Smooth muscle cell (in vitro differentiated cells): ENCODE results near the gene NCAM2. TPM values are rescaled to one million over a fixed set of nuclear protein-coding genes. Genes with fewer than 3 reads are reported as not detected.

ENCODE experiments used
- DNase-seq: peaks from one replicate; lab custom pipeline; 2025; ENCODE audit not compliant: unreplicated experiment; lab: John Stamatoyannopoulos, UW
- H2AFZ ChIP-seq: fragments of 200-600 bp; sonication (generic); 2 replicates; pipeline ENCODE4 v1.6.0; 2016; ENCODE audit warnings: antibody characterized with exemption, low read depth, mild to moderate bottlenecking
- H3F3A ChIP-seq: fragments of 200-600 bp; sonication (generic); 2 replicates; pipeline ENCODE4 v1.6.0; 2017; ENCODE audit warnings: antibody characterized with exemption, low read depth
- H3K27ac ChIP-seq: fragments of 200-600 bp; sonication (generic); 2 replicates; pipeline ENCODE4 v1.5.1; 2016; ENCODE audit warnings: low read depth, mild to moderate bottlenecking
- H3K27me3 ChIP-seq: fragments of 200-600 bp; sonication (generic); 2 replicates; pipeline ENCODE4 v1.6.1; 2016; ENCODE audit warnings: low read depth, mild to moderate bottlenecking
- H3K36me3 ChIP-seq: fragments of 200-600 bp; sonication (generic); 2 replicates; pipeline ENCODE4 v1.5.1; 2016; ENCODE audit warnings: low read depth
- H3K4me1 ChIP-seq: fragments of 200-600 bp; sonication (generic); 2 replicates; pipeline ENCODE4 v1.5.1; 2016; ENCODE audit warnings: low read depth
- H3K4me2 ChIP-seq: fragments of 200-600 bp; sonication (generic); 2 replicates; pipeline ENCODE4 v1.6.0; 2016; ENCODE audit warnings: mild to moderate bottlenecking
- H3K4me3 ChIP-seq: fragments of 200-600 bp; sonication (generic); 2 replicates; pipeline ENCODE4 v1.5.1; 2016; ENCODE audit warnings: mild to moderate bottlenecking
- H3K79me2 ChIP-seq: fragments of 200-600 bp; sonication (generic); 2 replicates; pipeline ENCODE4 v1.6.0; 2016; ENCODE audit warnings: low read depth, mild to moderate bottlenecking
- H3K9ac ChIP-seq: fragments of 200-600 bp; sonication (generic); 2 replicates; pipeline ENCODE4 v1.6.0; 2016; ENCODE audit warnings: low read depth
- H3K9me3 ChIP-seq: fragments of 200-600 bp; sonication (generic); replicated peaks from 2 replicates; pipeline ENCODE4 v1.5.1; 2016; ENCODE audit warnings: low read depth
- H4K20me1 ChIP-seq: fragments of 200-600 bp; sonication (generic); 2 replicates; pipeline ENCODE4 v1.6.0; 2016; ENCODE audit warnings: low read depth
- CTCF ChIP-seq: fragments of 200-600 bp; sonication (generic); IDR thresholded peaks from 2 replicates; pipeline ENCODE4 v1.5.1; 2017; ENCODE audit warnings: borderline replicate concordance, mild to moderate bottlenecking, antibody characterized with exemption; ENCODE audit not compliant: insufficient read depth, poor library complexity, severe bottlenecking
- WGBS: methylation state at CpG from one replicate; pipeline ENCODE4 v1.1.7; 2016; ENCODE audit warnings: low lambda C conversion rate; 5-methylcytosine and 5-hydroxymethylcytosine counted together
- polyA plus RNA-seq: library from polyadenylated mRNA; unstranded; fragments of >200 nt; fragmentation: Nextera tagmentation; extraction: Ambion mirVana; gene quantifications from 2 replicates; pipeline ENCODE4 v1.2.1, GENCODE V29; 2016
- total RNA-seq: library from RNA; depleted of rRNA; stranded (reverse); fragments of >200 nt; gene quantifications from 2 replicates; pipeline ENCODE4 v1.2.3, GENCODE V29; 2014

The NCAM2 gene
- total and polyA plus RNA-seq, 2 experiments from 2014 or later, result 0.49 to 0.77 TPM

GRCh38 chr21:21508859-21509258, 510.6 kb downstream of the NCAM2 start:
- Histone ChIP-seq H3K27me3 (no peaks in the 10 kb centered on the region), H3K4me2 (no peak overlapping the region), H3K4me1 (no peaks in the 10 kb centered on the region), H2AFZ (no peak overlapping the region), H3K9me3 (no peaks in the 10 kb centered on the region), H3K27ac (no peak overlapping the region), H3F3A (no peaks in the 10 kb centered on the region), H4K20me1 (no peaks in the 10 kb centered on the region), H3K9ac (no peak overlapping the region), H3K4me3 (no peak overlapping the region), H3K36me3 (no peaks in the 10 kb centered on the region), H3K79me2 (no peaks in the 10 kb centered on the region)
- no peak for DNase-seq
- no peak for TF ChIP-seq CTCF
- WGBS, result 80% methylated on average over 6 of the region's 6 CpGs

DNA sequence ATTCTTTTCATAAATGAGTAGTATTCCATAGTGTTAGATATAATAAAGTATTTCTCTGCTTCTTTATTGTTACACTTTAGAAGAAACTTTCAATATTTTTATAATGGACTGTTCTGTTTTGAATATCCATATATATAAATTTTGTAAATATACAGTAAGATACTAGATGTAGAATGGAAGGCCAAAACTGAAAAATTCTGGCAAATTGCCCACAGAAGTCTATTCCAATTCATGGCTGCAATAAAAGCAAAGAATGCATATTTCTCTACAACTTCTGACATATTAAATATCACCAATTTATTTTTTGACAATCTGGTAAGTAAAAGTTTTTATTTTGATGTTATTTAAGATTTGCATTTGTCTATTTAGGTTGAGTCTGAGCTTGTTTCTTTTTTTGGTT, 532.5 kb downstream of the NCAM2 start:
- Histone ChIP-seq H3K27ac (no peak overlapping the region), H3K4me1 (no peaks in the 10 kb centered on the region), H4K20me1 (no peaks in the 10 kb centered on the region), H3K4me2 (no peak overlapping the region), H3K27me3 (no peaks in the 10 kb centered on the region), H2AFZ (no peak overlapping the region), H3K4me3 (no peak overlapping the region), H3F3A (no peaks in the 10 kb centered on the region), H3K79me2 (no peaks in the 10 kb centered on the region), H3K9me3 (no peaks in the 10 kb centered on the region), H3K36me3 (no peaks in the 10 kb centered on the region), H3K9ac (no peak overlapping the region)
- no peak for DNase-seq
- no peak for TF ChIP-seq CTCF

- Histone ChIP-seq H3K36me3 (no peaks in the 10 kb centered on the region), H3F3A (no peaks in the 10 kb centered on the region), H2AFZ (no peak overlapping the region), H3K9ac (no peak overlapping the region), H3K4me1 (no peaks in the 10 kb centered on the region), H3K79me2 (no peaks in the 10 kb centered on the region), H4K20me1 (no peaks in the 10 kb centered on the region), H3K4me2 (no peak overlapping the region), H3K27ac (no peak overlapping the region), H3K27me3 (no peaks in the 10 kb centered on the region), H3K9me3 (no peaks in the 10 kb centered on the region), H3K4me3 (no peak overlapping the region)
- 82% methylated on average over 5 of the region's 5 CpGs for WGBS
- TF ChIP-seq CTCF, result no peak
- DNase-seq, result no peak
These were observed 549.3 kb downstream of the NCAM2 start for GRCh38 chr21:21547368-21547953.

DNA sequence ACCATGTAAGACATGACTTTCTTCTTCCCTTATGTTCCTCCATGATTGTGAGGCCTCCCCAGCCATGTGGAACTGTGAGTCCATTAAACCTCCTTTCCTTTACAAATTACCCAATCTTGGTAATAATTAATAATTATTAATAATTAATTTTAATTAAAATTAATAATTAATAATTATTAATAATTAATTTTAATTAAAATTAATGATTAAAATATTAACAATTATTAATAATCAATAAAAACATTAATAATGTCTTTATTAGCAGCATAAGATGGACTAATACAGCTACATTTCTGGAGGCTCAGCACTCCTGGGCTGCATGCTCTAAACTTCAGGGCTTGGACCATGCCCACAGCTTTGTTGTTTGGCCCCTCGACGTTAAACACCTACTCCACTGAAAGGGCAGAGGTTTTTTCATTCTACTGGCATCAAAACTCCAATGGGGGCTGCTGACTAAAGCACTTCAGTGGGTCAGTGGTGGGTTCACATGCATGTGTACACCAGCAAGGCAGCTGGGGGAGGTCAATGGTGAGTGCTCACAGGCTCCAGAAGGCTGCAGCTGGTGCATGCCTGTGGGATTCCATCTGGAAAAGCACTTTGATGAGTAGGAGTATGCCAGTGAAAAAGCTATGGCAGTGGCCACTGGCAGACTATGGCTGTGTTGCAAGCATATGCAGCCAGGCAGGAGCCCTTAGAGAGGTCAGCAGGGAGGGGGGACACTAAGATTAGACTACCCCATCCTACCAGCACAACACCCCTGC, 561.3 kb downstream of the NCAM2 start:
- H3K36me3 ChIP-seq, result no peaks in the 10 kb centered on the region
- no peak overlapping the region for H2AFZ ChIP-seq
- no peak for TF ChIP-seq CTCF
- no peaks in the 10 kb centered on the region for H3K27me3 ChIP-seq
- H3K4me2 ChIP-seq, result no peak overlapping the region
- H3K9ac ChIP-seq, result no peak overlapping the region
- WGBS, result 90% methylated on average over 2 of the region's 2 CpGs
- DNase-seq, result no peak
- no peak overlapping the region for H3K4me3 ChIP-seq
- no peak overlapping the region for H3K27ac ChIP-seq
- no peaks in the 10 kb centered on the region for H3K4me1 ChIP-seq
- H4K20me1 ChIP-seq, result no peaks in the 10 kb centered on the region
- H3K79me2 ChIP-seq, result no peaks in the 10 kb centered on the region
- H3F3A ChIP-seq, result no peaks in the 10 kb centered on the region
- H3K9me3 ChIP-seq, result no peaks in the 10 kb centered on the region
